ENCODE data around the gene OR8B2.
"Not testable (repeated sequence)": the region's sequence is repeated elsewhere in the genome, so short reads cannot be mapped to it uniquely, and the experiment has no call there.

OR8B2 gene, protein sequence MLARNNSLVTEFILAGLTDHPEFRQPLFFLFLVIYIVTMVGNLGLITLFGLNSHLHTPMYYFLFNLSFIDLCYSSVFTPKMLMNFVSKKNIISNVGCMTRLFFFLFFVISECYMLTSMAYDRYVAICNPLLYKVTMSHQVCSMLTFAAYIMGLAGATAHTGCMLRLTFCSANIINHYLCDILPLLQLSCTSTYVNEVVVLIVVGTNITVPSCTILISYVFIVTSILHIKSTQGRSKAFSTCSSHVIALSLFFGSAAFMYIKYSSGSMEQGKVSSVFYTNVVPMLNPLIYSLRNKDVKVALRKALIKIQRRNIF

GRCh38 chr11:124384399-124384798 lies at the start of gene OR8B2:
OR8B2 (minus strand) TSS chr11:124384499; CDS start chr11:124383343, 1,156 bp downstream.
- DNase-seq: no peak

- no peak for DNase-seq
Measured at GRCh38 chr11:124429599-124429998, 45.3 kb upstream of the OR8B2 start.

DNA sequence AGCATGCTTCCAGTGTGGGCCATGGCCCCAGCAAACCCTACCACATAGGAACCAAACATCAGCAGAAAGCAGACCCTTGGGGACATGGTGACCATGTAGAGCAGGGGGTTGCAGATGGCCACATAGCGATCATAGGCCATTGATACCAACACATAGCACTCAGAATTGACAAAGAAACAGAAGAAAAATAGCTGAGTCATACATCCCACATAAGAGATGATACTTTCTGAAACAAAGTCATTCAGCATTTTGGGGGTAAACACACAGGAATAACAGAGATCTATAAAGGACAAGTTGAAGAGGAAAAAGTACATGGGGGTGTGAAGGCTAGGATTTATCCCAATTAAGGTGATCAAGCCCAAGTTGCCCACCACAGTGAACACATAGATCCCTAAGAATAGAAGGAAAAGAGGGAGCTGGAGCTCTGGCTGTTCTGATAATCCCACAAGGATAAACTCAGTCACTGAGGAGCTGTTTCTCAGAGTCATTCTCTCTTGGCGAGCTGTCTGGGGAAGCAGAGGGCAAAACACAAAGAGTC lies 40.2 kb upstream of the OR8B2 start, which contains the start of gene OR8B4:
Gene OR8B4, minus strand, starts transcription at position 488 of the 538 bp plus-strand sequence. Its CDS starts 0 bp downstream, at position 488.
- no peak for DNase-seq

DNA sequence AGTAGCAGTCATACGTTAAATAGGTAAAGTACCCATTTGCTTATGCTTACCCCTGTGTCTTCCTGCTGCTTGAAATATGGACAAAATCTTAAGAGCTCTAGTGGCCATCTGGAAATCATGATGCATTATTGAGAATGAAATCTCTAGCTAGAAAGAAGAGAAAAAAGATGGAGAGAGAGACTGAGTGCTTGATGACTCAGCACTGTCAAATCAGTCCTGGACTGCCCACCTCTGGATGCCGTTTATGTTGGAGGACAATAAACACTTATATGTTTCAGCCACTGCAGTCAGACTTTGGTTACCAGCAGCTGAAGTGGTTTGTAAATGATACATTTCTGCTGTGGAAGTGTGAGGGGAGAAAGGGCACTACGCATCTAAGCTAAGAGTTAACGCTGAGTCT lies 36.7 kb upstream of the OR8B2 start:
- no peak for DNase-seq

DNA sequence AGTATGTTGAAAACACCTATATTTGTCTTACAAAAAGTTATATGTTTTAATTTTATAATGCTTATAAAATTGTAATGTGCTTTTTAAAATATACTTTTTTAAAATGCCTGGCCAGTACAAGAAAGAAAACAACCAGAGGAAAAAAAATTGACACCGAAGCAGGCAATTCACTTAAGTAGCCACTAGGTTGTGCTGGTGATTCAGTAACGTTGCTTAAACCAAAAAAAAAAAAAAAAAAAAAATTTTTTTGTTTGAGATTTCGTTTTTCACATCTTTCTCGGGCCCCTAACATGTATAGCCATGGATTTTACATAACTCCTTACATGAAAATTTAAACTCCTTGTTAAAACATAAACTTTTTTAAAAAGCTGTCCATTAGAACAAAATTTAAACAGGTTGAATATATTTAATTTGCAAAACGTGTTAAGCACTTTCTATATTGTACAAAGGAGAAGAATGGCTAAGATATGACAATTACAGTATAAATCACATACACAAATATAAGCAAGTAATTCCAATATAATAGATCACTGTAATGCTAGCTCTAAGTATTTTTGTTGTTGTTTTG lies 31.1 kb upstream of the OR8B2 start:
- peak; percentile 45 for DNase-seq

DNA sequence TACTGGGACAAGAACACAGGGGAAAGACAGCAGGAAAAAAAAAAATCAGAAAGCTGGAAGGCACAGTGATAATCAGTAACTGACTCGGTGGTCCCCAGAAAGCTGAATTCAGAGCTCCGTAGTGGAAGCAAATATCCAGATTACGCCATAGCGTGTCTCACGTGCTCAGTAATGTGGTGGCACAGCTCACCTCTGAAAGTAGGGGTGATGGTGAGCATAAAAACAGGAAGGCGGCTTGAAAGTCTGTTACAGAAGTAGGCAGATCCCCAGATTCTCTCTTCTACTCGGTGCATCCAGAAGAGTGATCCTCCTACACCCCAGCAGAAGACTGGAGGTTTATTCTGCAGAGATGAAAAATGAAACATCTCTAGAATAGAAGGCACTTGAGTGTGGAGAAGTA lies 25.6 kb upstream of the OR8B2 start:
- DNase-seq: no peak

GRCh38 chr11:124405581-124405980 lies 21.3 kb upstream of the OR8B2 start:
- DNase-seq: peak; percentile 20

GRCh38 chr11:124403186-124403585 lies 18.9 kb upstream of the OR8B2 start:
- not testable (repeated sequence) for DNase-seq

DNA sequence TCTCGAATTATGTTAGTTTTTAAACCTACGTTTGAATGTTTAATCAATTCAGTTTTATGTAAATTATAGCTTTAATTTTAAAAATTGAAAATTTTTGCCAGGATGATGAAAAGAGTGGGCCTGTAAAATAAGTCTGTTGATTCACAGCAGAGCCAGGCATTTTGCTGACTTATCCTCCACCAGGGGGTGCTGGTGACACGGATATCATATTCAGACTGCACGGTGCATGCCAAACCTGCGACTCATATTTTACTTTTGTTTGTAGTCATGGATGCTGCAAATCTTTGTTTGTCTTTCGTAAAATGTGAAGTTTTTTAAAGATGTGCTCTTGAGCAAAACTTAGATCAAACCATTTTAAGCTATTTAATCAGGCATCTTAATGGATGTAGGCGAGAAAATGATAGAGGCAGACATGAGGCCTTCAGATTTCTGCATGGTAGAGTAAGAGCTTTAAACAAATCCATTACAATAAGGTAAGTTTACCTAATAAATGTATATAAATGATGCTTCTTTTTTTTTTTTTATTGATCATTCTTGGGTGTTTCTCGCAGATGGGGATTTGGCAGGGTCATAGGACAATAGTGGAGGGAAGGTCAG lies 18.1 kb upstream of the OR8B2 start:
- peak; percentile 85 for DNase-seq

DNA sequence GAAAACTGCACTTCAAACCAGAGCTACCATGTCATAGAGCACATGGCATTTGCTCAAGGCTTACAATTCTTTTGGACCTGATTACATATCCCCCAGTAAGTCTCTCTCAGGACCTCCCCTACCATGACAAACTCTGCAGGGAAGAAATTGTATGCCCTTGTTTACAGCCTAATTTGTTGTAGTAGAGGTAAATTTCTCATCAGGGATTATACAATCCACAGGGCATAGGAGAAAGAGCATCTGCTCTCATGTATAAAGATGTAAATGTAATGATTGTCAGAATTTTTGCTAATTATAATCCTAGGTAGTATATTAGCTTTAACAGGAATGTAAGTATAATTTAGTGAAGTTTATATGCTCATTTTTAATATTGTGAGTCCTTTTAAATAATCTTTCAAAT lies 14.6 kb upstream of the OR8B2 start, which contains the start of gene OR8B3:
Gene OR8B3, minus strand, starts transcription at position 101 of the 400 bp plus-strand sequence. CDS start 1,673 bp downstream, outside the sequence.
- no peak for DNase-seq

DNA sequence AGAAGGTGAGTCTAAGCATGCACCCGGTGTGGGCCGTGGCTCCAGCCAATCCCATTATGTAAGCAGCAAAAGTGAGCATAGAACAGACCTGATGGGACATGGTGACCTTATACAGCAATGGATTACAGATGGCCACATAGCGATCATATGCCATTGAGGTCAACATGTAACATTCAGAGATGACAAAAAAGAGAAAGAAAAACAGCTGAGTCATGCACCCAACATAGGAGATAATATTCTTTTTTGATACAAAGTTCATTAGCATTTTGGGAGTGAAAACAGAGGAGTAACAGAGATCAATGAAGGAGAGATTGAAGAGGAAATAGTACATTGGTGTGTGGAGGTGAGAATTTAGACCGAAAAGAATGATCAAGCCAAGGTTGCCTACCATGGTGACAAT lies 12.5 kb upstream of the OR8B2 start:
- DNase-seq: not testable (repeated sequence)

- DNase-seq: peak; percentile 8
Measured at GRCh38 chr11:124394408-124394807, 10.1 kb upstream of the OR8B2 start.

- not testable (repeated sequence) for DNase-seq
Measured at GRCh38 chr11:124382857-124383256, 1.4 kb downstream of the OR8B2 start.

DNA sequence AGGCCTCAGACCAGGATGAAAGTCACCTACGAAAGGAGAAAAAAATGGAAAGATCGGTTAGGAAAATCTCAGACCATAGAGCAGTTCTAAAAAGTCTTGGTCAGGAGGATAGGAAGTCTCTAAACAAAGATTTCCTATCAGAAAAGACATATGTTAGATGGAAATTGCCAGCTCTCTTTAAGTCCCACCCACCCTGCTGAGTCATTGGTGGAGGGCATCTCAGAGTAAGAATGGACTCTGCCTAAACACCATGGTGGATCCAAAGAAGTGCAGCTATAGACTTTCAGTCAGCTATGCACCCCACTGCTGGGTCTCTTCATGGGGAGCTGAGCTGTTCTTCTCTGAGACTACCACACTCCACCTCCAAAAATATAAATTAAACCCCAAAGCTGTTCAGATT lies 3.7 kb downstream of the OR8B2 start:
- no peak for DNase-seq

DNA sequence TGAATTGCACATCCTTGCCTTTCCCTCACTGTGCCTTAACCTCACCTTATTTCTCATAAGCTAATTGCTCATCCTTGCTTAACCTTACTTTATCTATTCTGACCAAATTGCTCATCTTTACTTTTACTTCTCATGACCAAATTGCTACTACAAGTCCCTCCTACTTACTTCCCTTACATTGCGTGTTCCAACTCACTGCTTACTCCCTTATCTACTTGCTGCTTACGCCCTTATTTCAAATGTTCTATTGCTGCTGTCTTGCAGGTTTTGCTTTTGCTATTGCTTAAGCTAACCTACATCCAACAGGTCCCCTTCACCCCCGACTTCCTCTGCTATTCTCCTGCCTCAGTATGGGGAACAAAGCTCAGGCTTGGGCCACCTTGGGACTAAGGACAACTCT lies 8.0 kb downstream of the OR8B2 start:
- DNase-seq: no peak

DNA sequence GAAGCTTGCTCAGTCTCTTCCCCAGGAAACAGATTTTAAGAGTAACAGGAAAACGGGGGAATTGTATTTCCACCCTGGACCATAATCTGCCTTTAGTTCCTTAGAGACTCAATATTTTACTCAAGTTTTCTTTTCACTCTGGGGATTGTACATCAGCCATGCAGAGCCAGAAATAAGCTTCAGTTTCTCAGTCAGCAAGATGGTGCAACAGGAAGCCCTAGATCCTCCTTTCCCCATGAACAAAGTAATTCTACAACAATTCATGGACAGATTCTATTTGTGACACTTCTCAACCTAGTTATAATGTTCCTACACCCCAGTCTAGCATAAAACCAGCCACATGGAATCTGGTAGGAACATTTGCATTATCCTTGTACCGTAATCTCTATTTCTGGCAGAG lies 24.7 kb downstream of the OR8B2 start:
- DNase-seq: no peak

GRCh38 chr11:124346311-124346955 lies 37.9 kb downstream of the OR8B2 start:
- no peak for DNase-seq

- no peak for DNase-seq
Measured at GRCh38 chr11:124344346-124344745, 40.0 kb downstream of the OR8B2 start.

DNA sequence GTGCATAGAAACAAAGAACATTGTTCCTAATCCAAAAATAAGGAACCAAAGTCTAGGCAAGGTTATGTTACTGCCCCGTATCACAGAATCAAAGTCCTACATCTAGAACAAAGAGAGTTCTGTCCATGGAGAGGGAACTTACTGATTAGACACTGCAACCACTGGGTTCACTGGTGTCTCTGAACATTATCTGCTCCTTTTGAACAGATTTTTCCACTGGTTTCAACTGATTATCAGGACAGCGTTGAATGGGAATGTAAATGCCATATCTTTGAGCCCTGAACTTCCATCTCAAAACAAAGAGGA lies 44.2 kb downstream of the OR8B2 start:
- no peak for DNase-seq

GRCh38 chr11:124339396-124340141 lies 44.7 kb downstream of the OR8B2 start:
- no peak for DNase-seq
